SK-N-SH (cell line): ENCODE data around the gene DLG1. TPM values are rescaled to one million over a fixed set of nuclear protein-coding genes. Genes with fewer than 3 reads are reported as not detected.

ENCODE experiments used
- CTCF ChIA-PET: fragments of 300-600, 350-600 bp; formaldehyde crosslinking; extraction: SDS; loops from one replicate; lab custom pipeline; 2021; lab: Yijun Ruan, JAX
- POLR2A ChIA-PET: fragments of 350-600 bp; sonication (Branson Sonifier 250); formaldehyde crosslinking; extraction: SDS; loops from one replicate; lab custom pipeline; 2020; ENCODE audit warnings: antibody characterized with exemption, inconsistent platforms; lab: Yijun Ruan, JAX
- DNase-seq: peaks from one replicate; pipeline ENCODE4 v3.0.0; 2012
- H2AFZ ChIP-seq: fragments of 200-600 bp; sonication (generic); 2 replicates; pipeline ENCODE4 v1.8.1; 2016; ENCODE audit warnings: antibody characterized with exemption, mild to moderate bottlenecking, low read depth
- H3F3A ChIP-seq: fragments of 200-600 bp; sonication (generic); replicated peaks from 2 replicates; pipeline ENCODE3; 2016; ENCODE audit warnings: antibody characterized with exemption, mild to moderate bottlenecking; ENCODE audit not compliant: insufficient read depth
- H3K27ac ChIP-seq, 2 experiments: fragments of 200-500 bp in 1 of 2; fragments of 200-600 bp in 1 of 2; sonication (Bioruptor generic) in 1 of 2; sonication (generic), shearing (Covaris generic) in 1 of 2; 2 replicates each; pipeline versions ENCODE4 v1.5.1 to v1.6.1; 2014 to 2016; ENCODE audit warnings: low read depth in 2 of 2, inconsistent platforms in 1 of 2, low read length in 1 of 2, mild to moderate bottlenecking in 1 of 2, mixed read lengths in 1 of 2
- H3K27me3 ChIP-seq: fragments of 200-600 bp; sonication (generic), shearing (Covaris generic); 2 replicates; pipeline ENCODE4 v1.6.1; 2016; ENCODE audit warnings: mixed run types; ENCODE audit not compliant: insufficient read depth
- H3K36me3 ChIP-seq, 2 experiments: fragments of 200-500 bp in 1 of 2; fragments of 200-600 bp in 1 of 2; sonication (Bioruptor generic) in 1 of 2; sonication (generic) in 1 of 2; replicated peaks in 1 of 2; 2 replicates each; pipeline versions ENCODE3 to v1.5.1; 2014 to 2016; ENCODE audit warnings: low read length in 1 of 2, mild to moderate bottlenecking in 1 of 2; ENCODE audit not compliant: insufficient read depth in 2 of 2, control insufficient read depth in 1 of 2
- H3K4me1 ChIP-seq, 2 experiments: fragments of 200-500 bp in 1 of 2; fragments of 200-600 bp in 1 of 2; sonication (Bioruptor generic) in 1 of 2; sonication (generic), shearing (Covaris generic) in 1 of 2; 2 replicates each; pipeline versions ENCODE4 v1.5.1 to v1.6.1; 2014 to 2016; ENCODE audit warnings: low read depth in 1 of 2, low read length in 1 of 2, mixed run types in 1 of 2; ENCODE audit not compliant: insufficient read depth in 2 of 2, control insufficient read depth in 1 of 2
- H3K4me2 ChIP-seq: fragments of 200-600 bp; sonication (generic), shearing (Covaris generic); 2 replicates; pipeline ENCODE4 v1.6.1; 2017; ENCODE audit warnings: mixed run types
- H3K4me3 ChIP-seq, 2 experiments: fragments of 200-500 bp in 1 of 2; fragments of 200-600 bp in 1 of 2; sonication (Bioruptor generic) in 1 of 2; sonication (generic), shearing (Covaris generic) in 1 of 2; 2 replicates each; pipeline versions ENCODE4 v1.5.1 to v1.8.1; 2014 to 2016; ENCODE audit warnings: low read depth in 2 of 2, inconsistent platforms in 1 of 2, low read length in 1 of 2, mild to moderate bottlenecking in 1 of 2, mixed read lengths in 1 of 2, moderate library complexity in 1 of 2
- H3K79me2 ChIP-seq: fragments of 200-600 bp; sonication (generic); 2 replicates; pipeline ENCODE4 v1.8.1; 2017; ENCODE audit warnings: mild to moderate bottlenecking; ENCODE audit not compliant: insufficient read depth
- H3K9ac ChIP-seq: fragments of 200-600 bp; sonication (generic); 2 replicates; pipeline ENCODE4 v1.6.1; 2017; ENCODE audit warnings: mixed run types
- H3K9me2 ChIP-seq: fragments of 200-600 bp; sonication (generic); 2 replicates; pipeline ENCODE4 v1.6.1; 2017; ENCODE audit warnings: mixed run types
- H3K9me3 ChIP-seq: fragments of 200-600 bp; sonication (generic); 2 replicates; pipeline ENCODE4 v1.6.1; 2017; ENCODE audit warnings: mixed run types, mild to moderate bottlenecking, moderate library complexity
- H4K20me1 ChIP-seq: fragments of 200-600 bp; sonication (generic); 2 replicates; pipeline ENCODE4 v1.6.1; 2017; ENCODE audit warnings: mild to moderate bottlenecking, mixed run types; ENCODE audit not compliant: insufficient read depth
- CHD2 ChIP-seq: fragments of 150-350 bp; IDR thresholded peaks from 2 replicates; pipeline ENCODE4 v1.6.1; 2018; ENCODE audit warnings: low read length; ENCODE audit not compliant: partially characterized antibody
- EP300 ChIP-seq, 2 experiments: IDR thresholded peaks; 2 replicates each; pipeline versions ENCODE4 v1.4.0 to v1.6.1; 2012; ENCODE audit warnings: borderline replicate concordance in 1 of 2, low read depth in 1 of 2, low read length in 1 of 2
- FOXM1 ChIP-seq: IDR thresholded peaks from 2 replicates; pipeline ENCODE4 v1.4.0; 2012; ENCODE audit warnings: low read depth, mild to moderate bottlenecking
- JUND ChIP-seq: IDR thresholded peaks from 2 replicates; pipeline ENCODE4 v1.4.0; 2012
- MEF2A ChIP-seq: IDR thresholded peaks from 2 replicates; pipeline ENCODE4 v1.4.0; 2012; ENCODE audit warnings: low read depth, borderline replicate concordance
- MXI1 ChIP-seq: IDR thresholded peaks from 2 replicates; pipeline ENCODE4 v1.6.1; 2012; ENCODE audit warnings: mild to moderate bottlenecking, low read depth, low read length, improper control_type of control experiment
- NFIC ChIP-seq: IDR thresholded peaks from 2 replicates; pipeline ENCODE4 v1.4.0; 2012; ENCODE audit warnings: borderline replicate concordance
- NRF1 ChIP-seq: IDR thresholded peaks from 2 replicates; pipeline ENCODE4 v1.6.1; 2012; ENCODE audit warnings: low read depth, mild to moderate bottlenecking, low read length
- RFX5 ChIP-seq: IDR thresholded peaks from 2 replicates; pipeline ENCODE4 v1.6.1; 2012; ENCODE audit warnings: mild to moderate bottlenecking, improper control_type of control experiment, low read length
- RXRA ChIP-seq: IDR thresholded peaks from 2 replicates; pipeline ENCODE4 v1.4.0; 2012; ENCODE audit warnings: low read depth, mild to moderate bottlenecking, borderline replicate concordance
- SIN3A ChIP-seq: IDR thresholded peaks from 2 replicates; pipeline ENCODE4 v1.6.1; 2012; ENCODE audit warnings: low read depth, mild to moderate bottlenecking, low read length, moderate library complexity, borderline replicate concordance
- SMC3 ChIP-seq: IDR thresholded peaks from 2 replicates; pipeline ENCODE4 v1.6.1; 2012; ENCODE audit warnings: low read depth, low read length, improper control_type of control experiment
- TAF1 ChIP-seq: IDR thresholded peaks from 2 replicates; pipeline ENCODE4 v1.6.1; 2012; ENCODE audit warnings: low read depth, mild to moderate bottlenecking, low read length, moderate library complexity, borderline replicate concordance
- WGBS: methylation state at CpG from one replicate; pipeline ENCODE4 v1.1.6; 2017; ENCODE audit warnings: low lambda C conversion rate; 5-methylcytosine and 5-hydroxymethylcytosine counted together
- polyA plus RNA-seq, 3 experiments: library from polyadenylated mRNA; depleted of rRNA; stranded (reverse); fragments of >200 nt; gene quantifications; 2 replicates each; pipeline ENCODE4 v1.2.3, GENCODE V29; 2012
- TF ChIP-seq, protein P1 (sequence below): IDR thresholded peaks from 2 replicates; pipeline ENCODE4 v1.4.0; 2012; ENCODE audit warnings: low read depth
- TF ChIP-seq, protein P2 (sequence below): IDR thresholded peaks from 2 replicates; pipeline ENCODE4 v1.6.1; 2012; ENCODE audit warnings: mild to moderate bottlenecking, low read depth, low read length, moderate library complexity
- TF ChIP-seq, protein P3 (sequence below): fragments of 200-600 bp; sonication (generic); IDR thresholded peaks from 2 replicates; pipeline ENCODE4 v1.6.1; 2017; ENCODE audit warnings: antibody characterized with exemption, mild to moderate bottlenecking, moderate library complexity

Gene DLG1
- polyA plus RNA-seq, 1 of the 3 experiments (the other 2 are of a cell fraction), result 16.5 TPM

DNA sequence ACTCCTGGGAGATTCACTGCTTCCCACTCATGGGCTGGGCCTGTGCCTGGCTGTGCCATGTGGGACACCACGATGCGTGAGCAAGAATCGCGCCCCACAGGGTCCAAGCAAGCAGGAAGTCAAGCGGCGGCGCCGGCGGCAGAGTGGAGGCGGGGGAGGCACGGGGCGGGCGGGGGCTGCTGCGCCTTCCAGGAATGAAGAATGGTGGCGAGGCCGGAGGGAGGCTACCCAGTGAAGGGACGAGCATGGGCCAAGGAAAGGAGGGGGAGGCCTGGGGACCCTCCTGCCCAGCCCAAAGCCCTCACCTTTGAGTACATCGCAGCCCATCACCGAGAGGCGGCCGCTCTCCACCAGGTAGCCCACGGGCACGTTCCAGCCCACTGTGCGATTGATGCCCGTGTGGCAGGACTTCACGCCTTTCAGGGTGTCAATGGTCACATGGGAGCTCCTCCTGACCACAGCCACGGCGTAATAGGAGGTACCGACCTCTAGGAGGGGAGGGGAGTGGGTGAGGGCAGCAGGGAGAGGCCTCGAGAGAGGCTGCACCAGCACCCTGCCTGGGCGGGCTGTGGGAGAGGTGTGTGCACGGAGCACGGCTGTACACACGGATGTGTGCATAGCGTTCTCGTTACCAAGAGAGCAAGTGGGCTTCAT lies 274.3 kb downstream of the DLG1 start:
- 95% methylated on average over 31 of the region's 36 CpGs for WGBS
- no peak for TF ChIP-seq JUND
- TF ChIP-seq, protein P1, sequence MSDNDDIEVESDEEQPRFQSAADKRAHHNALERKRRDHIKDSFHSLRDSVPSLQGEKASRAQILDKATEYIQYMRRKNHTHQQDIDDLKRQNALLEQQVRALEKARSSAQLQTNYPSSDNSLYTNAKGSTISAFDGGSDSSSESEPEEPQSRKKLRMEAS, result no peak
- no peak for TF ChIP-seq RXRA
- no peak for TF ChIP-seq FOXM1
- TF ChIP-seq, protein P2, sequence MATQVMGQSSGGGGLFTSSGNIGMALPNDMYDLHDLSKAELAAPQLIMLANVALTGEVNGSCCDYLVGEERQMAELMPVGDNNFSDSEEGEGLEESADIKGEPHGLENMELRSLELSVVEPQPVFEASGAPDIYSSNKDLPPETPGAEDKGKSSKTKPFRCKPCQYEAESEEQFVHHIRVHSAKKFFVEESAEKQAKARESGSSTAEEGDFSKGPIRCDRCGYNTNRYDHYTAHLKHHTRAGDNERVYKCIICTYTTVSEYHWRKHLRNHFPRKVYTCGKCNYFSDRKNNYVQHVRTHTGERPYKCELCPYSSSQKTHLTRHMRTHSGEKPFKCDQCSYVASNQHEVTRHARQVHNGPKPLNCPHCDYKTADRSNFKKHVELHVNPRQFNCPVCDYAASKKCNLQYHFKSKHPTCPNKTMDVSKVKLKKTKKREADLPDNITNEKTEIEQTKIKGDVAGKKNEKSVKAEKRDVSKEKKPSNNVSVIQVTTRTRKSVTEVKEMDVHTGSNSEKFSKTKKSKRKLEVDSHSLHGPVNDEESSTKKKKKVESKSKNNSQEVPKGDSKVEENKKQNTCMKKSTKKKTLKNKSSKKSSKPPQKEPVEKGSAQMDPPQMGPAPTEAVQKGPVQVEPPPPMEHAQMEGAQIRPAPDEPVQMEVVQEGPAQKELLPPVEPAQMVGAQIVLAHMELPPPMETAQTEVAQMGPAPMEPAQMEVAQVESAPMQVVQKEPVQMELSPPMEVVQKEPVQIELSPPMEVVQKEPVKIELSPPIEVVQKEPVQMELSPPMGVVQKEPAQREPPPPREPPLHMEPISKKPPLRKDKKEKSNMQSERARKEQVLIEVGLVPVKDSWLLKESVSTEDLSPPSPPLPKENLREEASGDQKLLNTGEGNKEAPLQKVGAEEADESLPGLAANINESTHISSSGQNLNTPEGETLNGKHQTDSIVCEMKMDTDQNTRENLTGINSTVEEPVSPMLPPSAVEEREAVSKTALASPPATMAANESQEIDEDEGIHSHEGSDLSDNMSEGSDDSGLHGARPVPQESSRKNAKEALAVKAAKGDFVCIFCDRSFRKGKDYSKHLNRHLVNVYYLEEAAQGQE, result no peak
- no peak for TF ChIP-seq TAF1
- no peak for TF ChIP-seq MXI1
- TF ChIP-seq RFX5, result no peak
- no peak for TF ChIP-seq MEF2A
- no peak for TF ChIP-seq CHD2
- no peak for TF ChIP-seq NRF1
- no peak for TF ChIP-seq EP300 (IDR thresholded peaks at IDR 0.05; ENCODE audit: borderline replicate concordance in 1 of 2, low read depth in 1 of 2, low read length in 1 of 2)
- TF ChIP-seq NFIC, result no peak
- no peak for TF ChIP-seq SMC3
- no peak for TF ChIP-seq SIN3A
- TF ChIP-seq, protein P3, sequence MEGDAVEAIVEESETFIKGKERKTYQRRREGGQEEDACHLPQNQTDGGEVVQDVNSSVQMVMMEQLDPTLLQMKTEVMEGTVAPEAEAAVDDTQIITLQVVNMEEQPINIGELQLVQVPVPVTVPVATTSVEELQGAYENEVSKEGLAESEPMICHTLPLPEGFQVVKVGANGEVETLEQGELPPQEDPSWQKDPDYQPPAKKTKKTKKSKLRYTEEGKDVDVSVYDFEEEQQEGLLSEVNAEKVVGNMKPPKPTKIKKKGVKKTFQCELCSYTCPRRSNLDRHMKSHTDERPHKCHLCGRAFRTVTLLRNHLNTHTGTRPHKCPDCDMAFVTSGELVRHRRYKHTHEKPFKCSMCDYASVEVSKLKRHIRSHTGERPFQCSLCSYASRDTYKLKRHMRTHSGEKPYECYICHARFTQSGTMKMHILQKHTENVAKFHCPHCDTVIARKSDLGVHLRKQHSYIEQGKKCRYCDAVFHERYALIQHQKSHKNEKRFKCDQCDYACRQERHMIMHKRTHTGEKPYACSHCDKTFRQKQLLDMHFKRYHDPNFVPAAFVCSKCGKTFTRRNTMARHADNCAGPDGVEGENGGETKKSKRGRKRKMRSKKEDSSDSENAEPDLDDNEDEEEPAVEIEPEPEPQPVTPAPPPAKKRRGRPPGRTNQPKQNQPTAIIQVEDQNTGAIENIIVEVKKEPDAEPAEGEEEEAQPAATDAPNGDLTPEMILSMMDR, result no peak
- POLR2A ChIA-PET, result no interaction called here
- H4K20me1 ChIP-seq, result no peaks in the 10 kb centered on the region
- DNase-seq, result no peak
- H3K9ac ChIP-seq, result no peak overlapping the region
- no peaks in the 10 kb centered on the region for H3K9me3 ChIP-seq
- H3K36me3 ChIP-seq, result no peaks in the 10 kb centered on the region
- peaks cover 0 to 22% of the 10 kb centered on the region in 2 experiments; a peak in 1 of 4 replicates for H3K4me1 ChIP-seq
- CTCF ChIA-PET, result interaction anchor here (0.6 to 1.4 kb wide), 3 partner anchors 8 to 86 kb away, joined by 3 to 4 read pairs (median 4); no protein-coding TSS in a partner anchor
- H3K4me3 ChIP-seq, result no peak overlapping the region
- no peaks in the 10 kb centered on the region for H3K27me3 ChIP-seq
- H3K79me2 ChIP-seq, result peaks cover 2% of the 10 kb centered on the region; the same call in 1 of the 2 replicates
- H3K9me2 ChIP-seq, result no peaks in the 10 kb centered on the region
- no peak overlapping the region for H3K4me2 ChIP-seq
- H2AFZ ChIP-seq, result no peak overlapping the region
- no peak overlapping the region for H3K27ac ChIP-seq
- H3F3A ChIP-seq, result no peaks in the 10 kb centered on the region
